ENCODE results near the gene ANKRD11.

DNA sequence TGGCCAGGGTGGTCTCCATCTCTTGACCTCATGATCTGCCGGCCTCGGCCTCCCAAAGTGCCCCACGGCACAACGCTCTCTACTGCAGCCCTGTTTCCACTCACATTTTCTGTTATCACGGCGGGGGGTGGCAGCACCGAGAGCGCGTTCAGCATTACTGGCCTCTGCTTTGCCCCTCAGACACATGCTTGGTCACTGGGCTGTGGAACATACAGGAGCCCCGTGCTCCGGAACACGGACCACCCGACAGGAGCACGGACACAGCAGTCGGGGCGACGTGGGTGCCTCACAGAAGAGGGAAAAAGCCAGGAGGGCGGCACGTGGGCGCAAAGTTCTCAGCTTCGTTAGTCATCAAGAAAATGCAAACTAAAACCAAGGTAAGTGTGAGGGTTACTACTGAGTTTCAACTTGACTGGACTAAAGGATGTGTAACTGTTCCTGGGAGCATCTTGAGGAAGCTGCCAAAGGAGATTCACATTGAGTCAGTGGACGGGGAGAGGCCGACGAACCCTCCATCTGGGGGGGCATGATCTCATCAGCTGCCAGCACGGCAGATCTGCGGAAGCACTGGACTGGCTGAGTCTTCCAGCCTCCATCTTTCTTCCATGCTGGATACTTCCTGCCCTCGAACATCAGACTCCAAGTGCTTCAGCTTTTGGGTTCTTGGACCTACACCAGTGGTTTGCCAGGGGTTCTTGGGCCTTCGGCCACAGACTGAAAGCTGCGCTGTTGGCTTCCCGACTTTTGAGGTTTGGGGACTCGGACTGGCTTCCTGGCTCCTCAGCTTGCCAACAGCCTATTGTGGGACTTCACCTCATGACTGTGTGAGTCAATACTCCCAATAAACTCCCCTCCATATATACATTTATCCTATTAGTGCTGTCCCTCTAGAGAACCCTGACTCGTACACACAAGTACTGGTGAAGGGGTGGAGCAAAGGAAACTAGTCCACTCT is 166.0 kb downstream of the ANKRD11 start:
- TF ChIP-seq POLR2A (IDR thresholded peaks at IDR 0.05; ENCODE audit: low read length), result no peak
- TF ChIP-seq GATA1 (IDR thresholded peaks at IDR 0.05; ENCODE audit: low read depth, low read length), result no peak
